Measurements from ENCODE around the gene MUC6.

MUC6 gene

GRCh38 chr11:1006762-1007161 lies 29.8 kb downstream of the MUC6 start:
- no peak for DNase-seq

- no peak for DNase-seq
These were observed 30.6 kb downstream of the MUC6 start for GRCh38 chr11:1005928-1006327.

DNA sequence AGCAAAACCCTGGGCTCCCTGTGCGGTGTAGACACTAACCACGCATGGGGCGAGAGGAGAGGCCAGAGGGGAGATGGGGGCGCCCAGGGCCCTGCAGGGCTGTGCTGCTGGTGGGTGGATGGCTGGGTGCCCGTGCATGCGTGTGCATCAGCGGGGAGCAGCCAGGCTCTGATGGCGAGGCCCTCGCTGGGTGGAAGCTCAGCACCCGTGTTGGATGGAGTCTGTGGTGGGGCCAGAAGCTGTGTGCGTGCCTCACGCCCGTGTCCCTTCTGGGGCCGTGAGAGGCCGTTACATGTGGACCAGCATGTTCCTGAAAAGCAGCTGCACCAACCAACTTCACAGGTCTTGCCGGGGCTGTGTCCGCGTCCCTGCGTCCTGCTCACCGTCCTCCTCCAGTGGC lies 33.4 kb downstream of the MUC6 start:
- no peak for DNase-seq

- no peak for DNase-seq
These were observed 34.0 kb downstream of the MUC6 start for GRCh38 chr11:1002406-1002984.

DNA sequence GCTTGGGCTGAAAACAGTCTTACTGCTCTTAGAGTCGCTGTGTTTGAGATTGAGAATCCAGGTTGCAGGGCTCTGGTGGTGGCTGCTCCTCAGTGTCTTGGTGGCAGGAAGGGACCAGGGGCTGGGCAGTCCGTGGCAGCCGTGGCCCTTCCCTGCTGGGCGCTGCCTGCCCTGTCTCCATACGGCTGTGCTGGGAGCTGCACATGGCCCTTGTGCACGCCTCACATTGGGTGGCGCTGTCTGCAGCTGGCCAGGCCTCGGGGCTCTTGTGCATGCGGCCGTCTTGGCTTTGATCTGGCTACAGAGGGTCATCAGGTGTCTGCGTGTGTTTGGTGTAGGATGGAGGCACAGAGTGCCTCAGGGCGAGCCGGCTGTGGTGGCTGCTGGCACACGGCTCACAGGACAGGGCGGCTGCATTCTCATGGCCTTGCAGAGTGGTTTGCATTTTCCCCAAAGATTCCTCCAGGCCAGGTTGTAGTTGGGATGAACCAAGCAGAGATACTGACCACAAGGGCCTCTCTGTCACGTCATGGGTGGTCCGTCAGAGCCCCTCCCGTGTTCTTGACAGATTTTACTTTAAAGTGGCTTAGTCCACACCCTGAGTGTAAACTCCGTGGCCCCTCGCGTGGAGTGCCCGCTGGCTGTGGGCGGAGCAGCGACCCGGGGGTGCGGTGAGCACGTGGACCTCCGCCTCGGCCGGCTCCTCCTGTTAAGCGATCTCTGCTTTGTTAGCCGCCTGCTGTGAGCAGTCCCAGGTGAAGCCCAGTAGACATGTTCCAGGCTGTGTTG lies 34.7 kb downstream of the MUC6 start:
- DNase-seq: no peak

DNA sequence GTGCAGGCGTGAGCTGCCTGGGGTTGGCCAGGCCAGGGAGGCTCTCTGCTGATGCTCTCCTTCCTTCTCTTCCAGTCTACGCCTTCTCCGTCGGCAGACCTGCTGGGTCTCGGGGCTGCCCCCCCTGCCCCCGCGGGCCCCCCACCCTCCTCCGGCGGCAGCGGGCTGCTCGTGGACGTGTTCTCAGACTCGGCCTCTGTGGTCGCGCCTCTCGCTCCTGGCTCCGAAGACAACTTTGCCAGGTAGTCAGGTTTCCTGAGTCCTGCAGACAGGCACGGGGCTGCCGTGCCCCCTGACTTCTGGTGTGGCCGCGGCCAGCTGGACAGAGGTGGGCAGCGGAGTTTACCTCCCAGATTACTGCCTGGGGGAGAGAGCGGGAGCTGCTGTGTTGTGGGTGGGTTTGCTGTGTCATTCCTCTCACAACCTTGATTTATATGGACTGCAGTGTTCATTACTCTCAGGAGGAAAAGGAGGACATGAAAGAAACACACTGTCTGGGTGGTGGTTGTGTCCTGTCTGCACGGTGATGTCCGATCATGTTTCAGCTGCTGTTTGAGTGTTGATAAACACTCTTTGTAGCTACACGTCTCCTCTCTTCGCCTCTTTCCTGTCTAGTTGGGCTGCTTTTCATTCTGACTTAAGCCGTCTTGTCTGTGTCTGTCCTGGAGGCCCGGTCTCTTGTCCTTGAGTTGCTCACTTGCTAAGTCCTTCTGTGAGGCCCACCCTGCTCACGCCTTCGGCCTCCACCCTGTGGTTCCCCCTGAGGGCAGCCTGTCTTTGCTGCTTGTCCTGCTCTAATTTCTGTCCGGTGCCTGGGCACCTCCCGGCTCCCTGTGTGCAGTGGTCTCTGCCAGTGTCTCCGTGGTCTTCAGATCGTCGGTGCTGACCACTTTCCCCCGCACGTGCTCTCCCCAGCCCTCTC lies 35.9 kb downstream of the MUC6 start:
- DNase-seq: no peak

DNA sequence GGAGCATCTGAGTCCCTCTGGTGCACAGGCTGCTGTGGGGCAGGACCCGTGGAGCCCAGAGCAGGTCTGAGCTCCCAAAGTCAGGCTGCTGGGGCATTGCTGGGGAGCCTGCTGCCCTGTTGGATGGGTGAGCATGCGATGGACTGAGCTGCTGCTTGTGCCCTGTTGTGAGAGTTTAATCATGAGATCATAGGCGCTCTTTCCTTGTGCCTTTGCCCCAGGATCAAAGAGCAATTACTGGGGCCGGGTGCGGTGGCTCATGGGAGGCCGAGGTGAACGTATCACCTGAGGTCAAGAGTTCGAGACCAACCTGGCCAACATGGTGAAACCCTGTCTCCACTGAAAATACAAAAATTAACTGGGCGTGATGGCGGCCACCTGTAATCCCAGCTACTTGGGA lies 37.5 kb downstream of the MUC6 start:
- no peak for DNase-seq

DNA sequence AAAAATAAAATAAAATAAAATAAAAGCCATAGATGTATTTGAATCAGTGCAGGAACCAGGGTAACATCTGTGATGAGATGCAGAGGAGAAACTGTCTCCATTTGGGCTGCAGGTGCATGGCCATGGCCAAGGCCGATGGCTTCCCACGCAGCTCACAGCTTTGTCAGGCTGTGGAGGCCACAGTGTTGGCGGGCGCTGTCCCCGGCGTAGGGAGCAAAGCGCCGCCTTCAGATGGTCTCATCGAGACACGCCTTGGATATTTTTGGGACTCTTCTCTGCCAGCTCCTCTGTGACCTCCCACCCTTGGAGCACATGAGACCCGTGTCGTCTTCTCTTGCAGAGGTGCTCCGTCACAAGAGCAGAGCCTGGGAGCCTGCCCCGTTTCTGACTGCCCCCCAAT lies 38.6 kb downstream of the MUC6 start:
- no peak for DNase-seq

DNA sequence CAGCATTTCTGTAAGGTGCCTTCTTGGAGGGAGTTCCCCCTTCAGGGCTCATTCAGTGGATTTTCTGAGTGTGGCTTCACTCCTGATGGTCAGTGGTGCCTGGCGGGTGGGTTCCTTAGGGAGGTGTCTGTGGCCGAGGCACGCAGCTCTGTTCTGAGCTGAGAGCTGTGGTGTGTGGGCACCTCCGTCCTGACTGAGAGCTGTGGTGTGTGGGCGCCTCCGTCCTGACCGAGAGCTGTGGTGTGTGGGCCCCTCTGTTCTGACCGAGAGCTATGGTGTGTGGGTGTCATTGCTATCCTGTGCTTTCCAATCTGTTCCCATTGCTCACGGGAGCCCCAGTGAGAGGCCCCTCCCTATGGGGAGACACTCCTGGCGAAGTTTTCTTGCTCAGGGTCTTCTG lies 39.8 kb downstream of the MUC6 start:
- DNase-seq: no peak

DNA sequence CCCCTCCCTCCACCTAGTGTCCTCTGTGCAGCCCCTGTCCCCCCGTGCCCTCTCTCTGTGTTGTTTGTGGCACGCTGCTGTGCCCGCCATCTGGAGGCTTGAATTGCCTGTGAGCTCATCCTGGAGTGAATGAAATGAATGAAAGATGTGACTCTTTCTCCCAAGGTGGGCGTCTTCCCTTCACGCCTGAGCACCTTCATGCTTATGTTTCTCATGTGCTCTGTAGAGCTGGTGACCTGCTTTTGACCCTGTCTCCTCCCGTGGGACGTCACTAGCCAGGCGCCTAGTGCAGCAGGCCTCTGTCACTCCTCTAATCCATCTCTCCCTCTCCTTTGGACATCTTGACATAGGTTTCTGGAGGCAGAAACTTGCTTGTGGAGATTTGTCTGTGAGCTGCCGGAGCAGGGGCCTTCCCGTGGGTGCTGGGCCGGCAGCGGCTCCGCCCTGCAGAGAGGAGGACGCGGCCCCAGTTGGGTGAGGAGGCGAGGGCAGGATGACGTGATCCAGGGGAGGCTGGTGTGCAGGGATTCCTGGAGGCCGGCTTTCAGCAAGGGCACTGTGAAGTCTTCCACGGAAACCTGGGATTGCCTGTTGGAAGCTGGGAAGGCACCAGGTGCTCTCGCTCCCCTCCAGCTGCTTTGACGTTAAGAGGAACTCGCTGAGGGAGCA lies 40.6 kb downstream of the MUC6 start:
- no peak for DNase-seq

GRCh38 chr11:995044-995751 lies 41.3 kb downstream of the MUC6 start:
- no peak for DNase-seq

DNA sequence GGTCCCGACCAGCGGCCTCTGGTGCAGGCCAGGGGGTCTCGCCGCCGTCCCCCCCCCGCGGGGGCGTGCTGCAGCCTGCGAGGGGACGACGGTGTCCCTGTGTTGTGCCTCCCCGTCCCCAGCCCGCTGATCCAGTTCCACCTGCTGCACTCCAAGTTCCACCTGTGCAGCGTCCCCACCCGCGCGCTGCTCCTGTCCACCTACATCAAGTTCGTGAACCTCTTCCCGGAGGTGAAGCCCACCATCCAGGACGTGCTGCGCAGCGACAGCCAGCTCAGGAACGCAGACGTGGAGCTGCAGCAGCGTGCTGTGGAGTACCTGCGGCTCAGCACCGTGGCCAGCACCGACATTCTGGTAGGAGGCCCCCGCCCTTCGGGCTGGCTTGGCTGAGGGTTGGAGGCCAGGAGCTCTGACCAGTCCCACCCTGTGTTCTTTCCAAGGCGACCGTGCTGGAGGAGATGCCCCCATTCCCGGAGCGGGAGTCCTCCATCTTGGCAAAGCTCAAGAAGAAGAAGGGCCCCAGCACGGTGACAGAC lies 42.8 kb downstream of the MUC6 start:
- DNase-seq: no peak

DNA sequence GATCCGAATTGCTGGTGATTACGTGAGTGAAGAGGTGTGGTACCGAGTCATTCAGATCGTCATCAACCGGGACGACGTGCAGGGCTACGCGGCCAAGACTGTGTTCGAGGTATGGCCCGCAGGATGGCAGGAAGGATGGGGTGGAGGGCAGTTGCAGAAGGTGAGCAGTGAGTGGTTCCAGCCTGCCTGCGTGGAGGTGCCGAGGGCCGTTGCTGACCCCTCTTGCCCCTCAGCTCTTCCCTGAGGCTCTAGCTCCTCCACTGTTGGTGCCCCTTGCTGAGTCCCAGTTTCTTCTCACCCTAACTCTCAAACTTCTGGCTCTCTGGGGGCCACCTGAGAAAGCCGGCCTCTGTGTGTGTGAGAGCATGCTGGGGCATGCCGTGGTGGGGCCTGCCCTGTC lies 43.9 kb downstream of the MUC6 start:
- DNase-seq: no peak

DNA sequence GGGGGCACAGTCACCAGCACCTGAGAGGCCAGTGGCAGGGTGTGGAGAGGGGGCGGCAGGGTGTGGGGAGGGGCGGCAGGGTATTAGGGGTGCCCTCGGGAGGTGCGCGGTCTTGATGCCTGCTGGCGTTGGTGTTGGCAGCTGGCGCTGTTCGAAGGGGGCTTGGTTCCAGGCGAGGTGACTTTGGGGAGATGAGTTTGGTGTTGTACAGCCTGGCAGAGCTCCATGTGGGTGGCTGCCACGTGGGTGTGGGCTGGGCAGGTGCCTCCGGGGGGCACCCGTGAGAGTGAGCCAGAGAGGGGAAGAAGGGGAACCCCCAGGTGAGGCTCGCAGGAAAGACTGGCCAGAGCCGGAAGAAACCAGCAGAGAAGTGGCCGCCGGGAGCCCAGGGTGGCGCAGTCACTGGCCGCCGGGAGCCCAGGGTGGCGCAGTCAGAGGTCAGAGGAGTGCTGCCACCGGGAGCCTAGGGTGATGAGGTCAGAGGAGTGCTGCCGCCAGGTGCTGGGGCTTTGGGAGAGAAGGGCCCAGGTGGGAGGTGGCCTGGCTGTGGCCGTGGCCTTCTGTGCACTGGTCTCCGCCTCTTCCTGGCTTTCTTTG lies 44.7 kb downstream of the MUC6 start:
- DNase-seq: no peak

DNA sequence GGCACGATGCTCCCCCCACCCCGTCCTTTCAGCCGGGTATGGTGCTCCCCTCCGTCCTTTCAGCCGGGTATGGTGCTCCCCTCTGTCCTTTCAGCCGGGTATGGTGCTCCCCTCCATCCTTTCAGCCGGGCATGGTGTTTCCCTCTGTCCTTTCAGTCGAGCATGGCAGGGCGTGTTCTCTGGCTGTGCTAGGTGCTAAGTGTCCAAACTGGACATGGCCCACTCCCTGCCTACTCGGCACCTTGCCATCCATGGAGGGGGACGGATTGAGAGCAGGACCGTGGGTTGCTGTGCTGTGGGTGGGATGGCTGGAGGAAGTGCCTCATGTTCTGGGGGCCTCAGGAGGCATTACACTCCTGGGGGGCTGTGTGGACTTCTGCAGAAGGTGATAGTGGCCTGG lies 45.5 kb downstream of the MUC6 start:
- no peak for DNase-seq

DNA sequence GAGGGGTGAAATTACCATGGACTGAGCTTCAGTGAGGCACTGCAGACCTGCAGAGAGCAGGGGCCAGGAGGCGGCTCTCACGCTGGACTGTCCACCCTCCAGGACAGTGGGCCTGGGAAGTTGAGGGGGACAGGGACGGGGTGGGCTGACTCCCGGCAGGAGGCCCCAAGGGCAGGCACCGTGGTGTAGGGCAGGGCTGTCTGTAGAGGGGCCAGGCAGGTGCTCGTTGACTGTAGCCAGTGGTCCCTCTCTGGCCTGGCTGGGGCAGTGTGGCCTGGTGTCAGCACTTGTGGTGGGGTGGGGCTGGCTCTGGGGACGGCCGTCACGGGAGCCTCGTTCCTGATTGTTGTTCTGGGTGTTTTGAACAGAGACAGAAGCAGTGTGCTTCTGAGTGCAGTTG lies 46.4 kb downstream of the MUC6 start:
- DNase-seq: no peak

GRCh38 chr11:987671-988070 lies 48.8 kb downstream of the MUC6 start:
- DNase-seq: no peak

GRCh38 chr11:986952-987305 lies 49.6 kb downstream of the MUC6 start:
- DNase-seq: no peak

GRCh38 chr11:986270-986951 lies 50.1 kb downstream of the MUC6 start:
- no peak for DNase-seq

DNA sequence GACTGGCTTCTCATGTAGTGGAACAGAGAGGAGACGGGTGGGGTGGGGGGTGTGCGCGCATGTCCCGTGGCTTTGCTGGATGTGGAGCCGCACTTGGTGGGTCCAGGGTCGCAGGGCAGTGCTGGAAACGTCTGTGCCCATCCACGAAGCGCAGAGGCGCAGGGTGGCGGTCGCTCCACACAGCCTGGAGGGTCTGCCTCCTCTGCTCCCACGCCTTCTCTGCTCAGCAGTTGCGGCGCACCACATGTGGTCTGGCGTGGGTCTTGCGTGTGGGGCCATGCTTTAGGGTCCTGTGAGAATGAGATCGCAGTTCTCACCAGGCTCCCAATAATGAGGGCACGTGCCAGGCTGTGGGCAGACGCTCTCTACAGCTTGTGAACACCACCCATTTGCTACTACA lies 50.7 kb downstream of the MUC6 start:
- DNase-seq: no peak

GRCh38 chr11:985406-985805 lies 51.1 kb downstream of the MUC6 start:
- DNase-seq: no peak
